Fibroblast of peridontal ligament (primary cell): ENCODE results near the gene SLC2A14.
A peak's percentile ranks its signal among the peaks of the same experiment; 100 is the strongest.
"Not testable (repeated sequence)": the region's sequence is repeated elsewhere in the genome, so short reads cannot be mapped to it uniquely, and the experiment has no call there.

Source experiments
- DNase-seq: peaks from one replicate; pipeline ENCODE4 v3.0.0-alpha.2; 2010; ENCODE audit errors: extremely low read depth

Gene SLC2A14

DNA sequence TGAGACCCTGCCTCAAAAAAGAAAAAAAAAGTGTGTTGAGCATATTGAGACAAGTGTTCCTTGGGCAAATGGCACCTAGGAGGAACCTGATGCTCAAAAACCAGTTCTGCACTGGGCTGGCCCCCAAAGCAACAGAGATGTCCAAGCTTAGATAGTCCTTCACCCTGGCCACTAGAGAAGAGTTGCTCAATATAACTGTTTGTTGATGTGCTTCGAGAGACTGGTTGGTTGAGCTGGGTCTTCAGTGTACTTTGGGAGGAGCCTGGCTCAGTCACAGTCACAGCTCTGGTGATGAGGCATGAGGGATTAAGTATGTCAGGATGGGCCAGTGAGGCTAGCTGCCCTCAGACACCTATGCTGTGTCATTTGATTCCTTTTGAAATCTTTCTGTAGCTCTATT, 38.0 kb downstream of the SLC2A14 start:
- DNase-seq = no peak

DNA sequence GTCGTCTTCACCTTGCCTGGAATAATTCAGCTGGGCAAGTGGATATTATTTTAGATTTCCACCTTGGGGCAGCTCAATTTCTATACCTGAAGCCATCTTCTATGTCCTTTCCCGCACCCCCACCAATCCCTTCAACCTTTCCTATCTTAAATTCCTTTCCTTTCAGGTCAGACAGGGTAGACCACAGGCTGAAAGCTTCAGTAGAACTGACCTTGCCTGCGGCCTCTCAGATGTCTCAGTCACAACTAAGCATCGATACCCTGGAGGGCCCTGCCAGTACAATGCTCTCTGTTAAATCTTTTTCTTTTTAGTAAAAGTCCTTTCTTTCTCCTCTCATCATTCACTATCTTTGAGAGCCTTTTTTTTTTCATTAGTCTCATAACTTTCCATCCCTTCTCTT, 38.9 kb downstream of the SLC2A14 start:
- DNase-seq = no peak

DNA sequence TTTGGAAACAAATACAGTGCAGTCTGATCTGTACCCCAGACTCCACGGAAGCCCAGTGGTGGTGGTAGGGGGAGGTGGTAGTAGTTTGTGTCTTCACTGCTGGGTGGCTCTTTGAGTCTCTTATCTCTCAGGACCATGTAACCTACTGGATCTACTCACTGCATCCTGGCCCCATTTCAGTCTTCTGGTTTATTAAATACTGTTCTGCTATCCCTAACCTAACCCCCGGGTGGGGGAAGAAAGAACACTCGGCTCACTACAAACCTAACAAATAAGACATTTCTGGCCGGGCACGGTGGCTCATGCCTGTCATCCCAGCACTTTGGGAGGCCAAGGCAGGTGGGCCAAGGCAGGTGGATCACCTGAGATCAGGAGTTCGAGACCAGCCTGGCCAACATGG, 39.5 kb downstream of the SLC2A14 start:
- not testable (repeated sequence) for DNase-seq

DNA sequence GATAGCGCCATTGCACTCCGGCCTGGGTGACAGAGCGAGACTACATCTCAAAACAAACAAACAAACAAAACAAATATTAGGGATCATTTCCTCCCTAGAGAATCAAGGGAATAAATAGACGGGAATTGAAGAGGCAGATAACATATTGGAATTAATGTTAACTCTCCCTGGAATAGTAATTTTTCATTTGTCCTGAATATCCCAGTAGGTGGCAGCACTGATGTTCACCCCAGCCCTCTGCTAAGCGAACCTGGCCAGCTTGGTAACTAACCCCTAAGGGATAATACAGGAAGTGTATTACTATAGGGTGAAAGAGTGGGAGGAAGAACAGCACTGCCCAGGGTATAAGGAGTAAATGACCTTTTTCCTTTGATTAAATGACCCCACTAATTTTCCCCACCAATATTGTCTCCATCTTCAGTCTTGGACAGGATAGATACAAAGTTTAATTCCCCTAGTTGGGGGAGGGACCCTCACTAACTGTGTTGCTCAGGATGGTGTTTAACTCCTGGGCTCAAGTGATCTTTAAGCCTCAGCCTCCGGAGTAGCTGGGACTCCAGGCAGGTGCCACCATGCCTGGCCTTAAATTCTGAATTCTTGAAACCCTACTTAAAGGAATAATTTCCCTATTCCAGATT, 40.5 kb downstream of the SLC2A14 start:
- DNase-seq = peak; percentile 52

DNA sequence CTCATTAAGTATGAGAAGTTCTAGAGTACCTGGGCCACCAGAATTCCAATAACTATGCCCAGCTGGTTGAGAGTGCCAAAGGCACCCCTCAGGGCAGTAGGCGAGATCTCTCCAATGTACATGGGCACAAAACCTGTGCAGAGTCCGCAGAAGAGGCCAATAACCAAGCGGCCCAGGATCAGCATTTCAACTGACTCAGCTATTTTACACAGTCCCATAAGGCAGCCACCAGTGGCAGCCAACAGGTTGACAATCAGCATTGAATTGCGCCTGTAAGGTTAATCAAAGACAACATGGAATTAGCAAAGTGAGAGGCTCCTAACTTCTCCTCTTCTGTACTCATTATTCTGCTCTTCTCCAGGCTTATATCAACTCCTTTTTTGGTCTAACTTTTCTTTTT, 43.0 kb downstream of the SLC2A14 start:
- not testable (repeated sequence) for DNase-seq

DNA sequence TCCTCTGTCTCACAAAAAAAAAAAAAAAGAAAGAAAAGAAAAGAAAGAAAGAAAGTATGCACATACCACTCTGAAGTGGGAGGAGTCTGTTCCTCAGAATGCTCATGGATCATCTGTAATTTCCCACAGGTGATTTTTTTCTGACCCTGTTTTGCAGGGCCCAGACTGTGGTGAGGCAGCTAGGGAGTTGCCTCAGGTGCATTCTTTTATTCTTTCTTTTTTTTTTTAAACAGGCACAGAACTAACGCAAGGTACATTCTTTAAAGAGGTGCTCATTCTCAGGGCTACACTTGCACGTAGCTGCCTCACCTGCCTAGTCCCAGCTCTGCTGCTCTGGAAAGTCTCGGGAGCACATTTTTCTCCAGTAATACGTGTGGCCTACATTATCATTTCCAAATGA, 47.0 kb downstream of the SLC2A14 start:
- not testable (repeated sequence) for DNase-seq

DNA sequence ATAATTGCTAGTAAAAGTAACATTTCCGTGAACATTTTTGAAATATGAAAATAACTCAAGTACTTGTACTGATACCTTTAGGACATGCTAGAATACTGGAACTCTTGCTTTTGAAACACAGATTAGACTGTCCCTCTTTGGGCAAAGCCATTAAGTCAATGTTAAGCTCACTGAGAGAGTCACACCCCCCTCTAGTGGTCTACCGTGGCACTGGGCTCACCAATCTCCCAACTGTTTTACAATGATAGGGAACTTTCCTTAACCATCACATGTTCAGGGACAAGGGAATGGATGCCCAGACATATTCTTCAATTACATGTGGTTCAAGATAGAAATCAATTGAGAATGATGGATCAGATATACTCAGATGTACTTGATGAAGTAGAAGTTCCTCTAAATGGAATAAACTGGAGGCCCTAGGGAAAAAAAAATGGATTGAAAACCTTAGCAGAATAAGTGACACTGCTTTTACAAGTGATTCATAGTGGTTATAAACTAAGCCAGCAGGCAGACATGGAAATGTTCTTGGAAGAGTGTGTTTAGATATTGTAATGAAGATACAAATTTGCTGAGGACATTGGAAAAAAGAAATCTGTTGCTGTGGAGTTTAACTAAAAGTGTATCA, 65.7 kb downstream of the SLC2A14 start:
- DNase-seq = peak; percentile 83

DNA sequence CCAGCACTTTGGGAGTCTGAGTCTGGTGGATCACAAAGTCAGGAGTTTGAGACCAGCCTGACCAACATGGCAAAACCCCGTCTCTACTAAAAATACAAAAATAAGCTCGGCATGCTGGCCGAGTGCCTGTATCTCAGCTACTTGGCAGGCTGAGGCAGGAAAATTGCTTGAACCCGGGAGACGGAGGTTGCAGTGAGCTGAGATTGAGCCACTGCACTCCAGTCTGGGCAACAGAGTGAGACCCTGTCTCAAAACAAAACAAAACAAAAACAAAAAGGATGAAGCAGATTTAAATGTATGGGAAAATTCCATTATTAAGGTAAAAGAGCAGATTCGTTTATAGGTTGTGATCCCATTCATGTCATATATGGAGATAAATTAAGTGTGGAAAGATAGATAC, 66.4 kb downstream of the SLC2A14 start:
- not testable (repeated sequence) for DNase-seq

DNA sequence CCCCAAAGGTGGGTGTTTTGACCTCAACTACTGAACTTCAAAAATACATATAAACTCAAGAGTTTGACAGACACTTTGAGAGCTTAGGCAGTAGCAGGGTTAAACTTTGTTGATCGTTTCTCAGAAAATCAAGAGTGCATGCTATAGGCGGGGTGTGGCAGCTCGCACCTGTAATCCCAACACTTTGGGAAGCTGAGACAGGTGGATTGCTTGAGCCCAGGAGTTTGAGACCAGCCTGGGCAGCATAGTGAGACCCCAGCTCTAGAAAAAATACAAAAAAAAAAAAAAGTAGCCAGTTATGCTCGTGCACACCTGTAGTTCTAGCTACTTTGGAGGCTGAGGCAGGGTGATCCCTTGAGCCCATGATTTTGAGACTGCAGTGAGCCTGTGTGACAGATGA, 71.3 kb downstream of the SLC2A14 start:
- no peak for DNase-seq

DNA sequence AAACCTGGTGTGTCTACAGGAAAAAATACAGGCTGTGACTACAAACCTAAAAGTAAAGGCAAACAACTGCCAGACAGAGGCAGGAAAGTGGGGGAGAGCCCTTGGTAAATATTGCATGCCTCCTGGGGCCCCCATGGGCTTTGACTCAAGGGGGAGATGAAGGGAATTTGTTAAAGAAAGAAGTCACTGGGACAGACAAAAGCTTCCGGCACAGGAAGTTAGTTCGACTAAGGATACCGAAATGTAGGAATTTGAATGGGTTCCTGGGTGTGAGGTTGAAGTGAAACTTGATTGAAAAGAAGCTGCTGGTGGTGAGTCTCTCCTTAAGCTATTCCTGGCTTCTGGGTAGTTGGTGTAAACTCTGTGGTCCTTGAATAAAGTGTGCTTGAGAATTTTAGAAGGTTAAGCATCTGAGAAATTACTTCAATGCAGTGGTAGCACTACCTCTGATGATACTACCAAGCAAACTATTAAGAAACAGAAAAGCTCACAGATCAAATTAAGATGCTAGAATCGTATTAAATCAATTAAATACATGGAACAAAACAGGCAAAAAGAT, 73.9 kb downstream of the SLC2A14 start:
- not testable (repeated sequence) for DNase-seq

DNA sequence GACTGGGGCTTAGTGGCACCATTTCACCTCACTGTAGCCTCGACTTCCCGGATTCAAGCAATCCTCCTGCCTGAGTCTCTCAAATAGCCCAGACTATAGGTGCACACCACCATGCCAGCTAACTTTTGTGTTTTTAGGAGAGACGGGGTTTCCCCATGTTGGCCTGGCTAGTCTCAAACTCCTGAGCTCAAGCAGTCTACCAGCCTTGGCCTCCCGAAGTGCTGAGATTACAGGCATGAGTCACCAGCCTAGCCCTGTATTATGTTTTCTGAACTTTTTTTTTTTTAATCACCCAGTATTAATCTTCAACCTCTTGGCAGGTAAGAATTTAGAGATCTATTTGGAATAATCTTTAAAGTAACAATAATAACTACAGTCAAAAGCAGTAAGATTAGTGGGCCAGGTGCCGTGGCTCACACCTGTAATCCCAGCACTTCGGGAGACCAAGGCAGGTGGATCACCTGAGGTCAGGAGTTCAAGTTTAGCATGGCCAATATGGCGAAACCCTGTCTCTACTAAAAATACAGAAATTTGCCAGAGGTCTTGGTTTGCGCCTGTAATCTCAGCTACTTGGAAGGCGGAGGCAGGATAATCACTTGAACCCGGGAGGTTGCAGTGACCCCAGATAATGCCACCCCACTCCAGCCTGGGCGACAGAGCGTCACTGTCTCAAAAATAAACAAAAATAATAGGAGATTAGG, 74.9 kb downstream of the SLC2A14 start:
- DNase-seq = peak; percentile 7

DNA sequence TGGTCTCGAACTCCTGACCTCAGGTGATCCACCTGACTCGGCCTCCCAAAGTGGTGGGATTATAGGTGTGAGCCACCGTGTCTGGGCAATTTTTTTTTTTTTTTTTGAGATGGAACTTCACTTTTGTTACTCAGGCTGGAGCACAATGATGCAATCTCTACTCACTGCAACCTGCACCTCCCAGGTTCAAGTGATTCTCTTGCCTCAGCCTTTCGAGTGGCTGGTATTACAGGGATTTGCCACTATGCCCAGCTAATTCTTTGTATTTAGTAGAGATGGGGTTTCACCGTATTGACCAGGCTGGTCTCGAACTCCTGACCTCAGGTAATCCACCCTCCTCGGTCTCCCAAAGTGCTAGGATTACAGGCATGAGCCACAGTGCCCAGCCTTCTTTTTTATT, 75.4 kb downstream of the SLC2A14 start:
- DNase-seq = not testable (repeated sequence)

DNA sequence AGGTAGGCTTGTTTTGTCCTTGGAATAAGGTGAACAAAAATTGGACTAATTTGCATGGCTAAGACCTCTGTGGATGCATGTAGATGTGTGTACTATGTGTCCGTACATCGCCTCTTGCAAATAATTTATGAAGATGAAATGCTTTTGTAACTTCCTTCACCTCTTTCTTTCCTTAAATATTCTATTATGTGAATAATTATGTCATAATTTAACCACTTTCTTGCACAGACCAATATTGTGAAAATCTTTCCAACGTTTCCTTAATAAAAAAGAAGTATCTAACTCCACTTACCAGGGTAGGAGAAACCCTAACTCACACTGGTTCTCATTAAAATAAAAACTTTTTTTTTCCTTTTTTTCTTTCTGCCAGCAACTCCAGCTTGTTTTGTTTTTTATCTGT, 79.5 kb downstream of the SLC2A14 start:
- no peak for DNase-seq

DNA sequence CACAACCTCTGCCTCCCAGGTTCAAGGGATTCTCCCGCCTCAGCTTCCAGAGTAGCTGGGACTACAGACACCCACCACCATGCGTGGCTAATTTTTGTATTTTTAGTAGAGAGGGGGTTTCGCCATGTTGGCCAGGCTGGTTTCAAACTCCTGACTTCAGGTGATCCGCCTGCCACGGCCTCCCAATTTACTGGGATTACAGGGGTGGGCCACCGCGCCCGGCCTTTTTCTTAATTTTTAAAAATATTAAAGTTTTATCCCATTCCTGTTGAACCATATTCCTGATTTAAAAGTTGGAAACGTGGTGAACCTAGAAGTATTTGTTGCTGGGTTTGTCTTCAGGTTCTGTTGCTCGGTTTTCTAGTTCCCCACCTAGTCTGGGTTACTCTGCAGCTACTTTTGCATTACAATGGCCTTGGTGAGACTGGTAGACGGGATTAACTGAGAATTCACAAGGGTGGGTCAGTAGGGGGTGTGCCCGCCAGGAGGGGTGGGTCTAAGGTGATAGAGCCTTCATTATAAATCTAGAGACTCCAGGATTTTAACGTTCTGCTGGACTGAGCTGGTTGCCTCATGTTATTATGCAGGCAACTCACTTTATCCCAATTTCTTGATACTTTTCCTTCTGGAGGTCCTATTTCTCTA, 83.7 kb downstream of the SLC2A14 start, which contains the start of gene NANOG:
TSS of gene NANOG (plus strand) at position 519 of the 645 bp plus-strand sequence. CDS start 213 bp downstream, outside the sequence.
- not testable (repeated sequence) for DNase-seq

DNA sequence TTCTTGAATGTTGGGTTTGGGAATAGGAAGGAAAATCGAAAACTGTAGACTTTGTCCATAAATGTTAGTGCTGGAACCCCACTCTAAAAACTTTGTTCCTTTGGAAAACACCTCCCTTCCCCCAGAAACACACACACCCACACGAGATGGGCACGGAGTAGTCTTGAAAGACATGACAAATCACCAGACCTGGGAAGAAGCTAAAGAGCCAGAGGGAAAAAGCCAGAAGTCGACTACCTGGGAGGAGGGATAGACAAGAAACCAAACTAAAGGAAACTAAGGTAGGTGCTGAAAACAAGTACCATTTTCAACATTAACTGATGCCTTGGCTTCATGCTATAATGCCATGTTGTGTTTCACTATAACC, 84.4 kb downstream of the SLC2A14 start:
- no peak for DNase-seq

DNA sequence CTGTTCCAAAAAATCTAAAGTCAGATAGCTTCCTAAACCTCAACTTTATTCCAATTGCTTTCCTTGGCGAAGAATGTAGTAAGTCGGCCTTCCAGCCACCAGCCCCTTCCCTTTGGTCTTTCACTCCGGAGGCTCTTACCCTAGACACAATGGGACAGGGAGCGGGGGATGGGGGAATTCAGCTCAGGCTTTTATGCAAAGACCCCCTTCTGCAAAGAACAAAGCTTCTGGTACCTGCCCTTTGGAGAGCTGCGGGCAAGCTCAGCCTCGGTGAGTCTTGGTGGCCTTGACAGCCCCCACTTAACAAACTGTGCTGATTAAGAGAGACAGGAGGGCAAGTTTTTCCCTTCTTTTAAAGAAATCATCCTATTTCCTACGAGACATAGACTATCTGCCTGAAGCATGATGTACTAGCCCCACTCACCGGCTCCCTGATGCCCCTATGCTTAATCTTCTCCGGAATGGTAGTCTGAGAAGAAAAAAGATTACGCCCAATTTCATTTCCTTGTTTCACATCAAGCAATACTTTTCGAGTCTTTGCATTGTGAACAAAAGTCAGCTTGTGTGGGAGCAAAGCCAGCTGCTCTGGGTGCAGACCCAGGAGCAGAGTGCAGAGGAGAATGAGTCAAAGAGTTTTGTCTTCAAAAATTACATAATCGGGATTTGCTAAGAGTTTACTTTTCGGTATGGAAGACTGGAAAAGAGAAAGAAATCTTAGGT, 85.0 kb downstream of the SLC2A14 start:
- DNase-seq = peak; percentile 47

DNA sequence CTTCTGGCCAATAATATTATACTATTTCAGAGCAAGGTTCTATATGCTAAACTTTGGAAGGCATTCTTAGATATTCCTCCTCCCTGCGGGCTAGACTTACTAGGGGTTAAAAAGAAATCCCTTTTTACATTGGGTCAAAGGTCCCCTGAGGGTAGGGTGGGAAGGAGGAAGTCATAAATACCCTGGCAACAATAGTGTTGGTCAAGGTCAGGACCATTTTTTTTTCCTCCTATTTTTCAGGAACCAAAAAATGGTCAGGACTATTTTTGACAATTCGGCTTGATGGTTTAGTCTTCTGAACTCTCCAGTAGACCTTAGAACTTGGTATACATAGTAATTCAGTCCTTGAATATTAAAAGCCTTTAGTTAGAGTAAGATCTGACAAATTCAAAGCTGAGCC, 88.0 kb downstream of the SLC2A14 start:
- DNase-seq = no peak

DNA sequence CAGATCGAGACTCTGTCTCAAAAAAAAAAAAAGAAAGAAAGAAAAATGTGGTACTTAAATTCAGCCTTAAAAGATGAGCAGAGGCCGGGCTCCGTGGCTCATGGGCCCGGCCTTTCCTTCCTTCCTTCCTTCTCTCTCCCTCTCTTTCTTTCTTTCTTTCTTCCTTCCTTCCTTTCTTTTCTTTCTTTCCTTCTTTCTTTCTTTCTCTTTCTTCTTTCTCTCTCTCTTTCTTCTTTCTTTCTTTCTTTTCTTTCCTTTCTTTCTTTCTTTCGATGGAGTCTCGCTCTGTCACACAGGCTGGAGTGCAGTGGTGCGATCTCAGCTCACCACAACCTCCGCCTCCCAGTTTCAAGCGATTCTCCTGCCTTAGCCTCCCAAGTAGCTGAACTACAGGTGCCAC, 89.3 kb downstream of the SLC2A14 start:
- DNase-seq = not testable (repeated sequence)

DNA sequence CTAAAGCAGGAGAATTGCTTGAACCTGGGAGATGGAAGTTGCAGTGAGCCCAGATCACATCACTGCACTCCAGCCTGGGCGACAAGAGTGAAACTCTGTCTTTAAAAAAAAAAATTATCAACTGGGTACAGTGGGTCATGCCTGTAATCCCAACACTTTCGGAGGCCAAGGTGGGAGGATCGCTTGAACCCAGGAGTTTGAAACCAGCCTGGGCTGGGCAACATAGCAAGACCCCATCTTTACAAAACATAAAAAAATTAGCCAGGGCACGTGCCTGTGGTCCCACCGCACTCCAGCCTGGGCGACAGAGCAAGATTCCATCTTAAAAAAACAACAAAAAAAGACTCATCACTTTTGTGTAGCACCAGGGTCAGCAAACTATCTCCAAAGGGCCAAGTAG, 90.7 kb downstream of the SLC2A14 start:
- no peak for DNase-seq

DNA sequence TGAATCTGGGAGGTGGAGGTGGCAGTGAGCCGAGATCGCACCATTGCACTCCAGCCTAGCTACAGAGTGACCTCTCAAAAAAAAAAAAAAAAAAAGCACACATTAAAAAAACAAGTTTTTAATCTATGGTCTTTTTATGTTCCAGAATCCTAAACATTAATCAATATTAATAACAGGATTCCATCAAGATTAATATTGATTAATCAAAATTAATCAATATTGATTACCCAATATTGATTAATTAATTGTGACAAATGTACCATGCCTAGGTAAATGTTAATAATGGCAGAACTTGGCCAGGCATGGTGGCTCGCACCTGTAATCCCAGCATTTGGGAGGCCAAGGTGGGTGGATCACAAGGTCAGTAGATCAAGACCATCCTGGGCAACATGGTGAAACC, 91.4 kb downstream of the SLC2A14 start:
- DNase-seq = no peak

DNA sequence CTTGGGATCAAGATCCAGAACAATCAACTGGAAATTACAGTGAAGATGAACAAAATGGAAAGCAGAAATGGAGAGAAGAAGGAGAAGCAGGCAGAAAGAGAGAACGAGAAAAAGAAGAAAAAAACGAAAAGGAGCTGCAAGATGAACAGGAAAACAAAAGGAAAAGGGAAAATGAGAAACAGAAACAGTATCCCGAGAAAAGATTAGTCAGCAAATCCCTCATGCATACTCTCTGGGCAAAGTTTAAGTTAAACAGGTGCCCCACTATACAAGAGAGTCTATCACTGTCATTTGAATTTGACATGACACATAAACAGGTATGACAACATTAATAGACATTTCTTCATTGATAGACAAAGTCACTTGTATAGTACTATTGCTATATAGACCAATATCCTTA, 102.7 kb downstream of the SLC2A14 start:
- no peak for DNase-seq
